A549 (cell line): ENCODE results near the gene CEMP1.

Source experiments
- CTCF ChIP-seq: fragments of >200 bp; sonication (Bioruptor Twin); formaldehyde crosslinking; IDR thresholded peaks from 3 replicates; pipeline ENCODE4 v1.5.1; 2016
- ESRRA ChIP-seq: fragments of 150-350 bp; IDR thresholded peaks from 2 replicates; pipeline ENCODE4 v1.6.1; 2014; ENCODE audit warnings: mild to moderate bottlenecking, low read length, borderline replicate concordance
- HDAC2 ChIP-seq: fragments of 200-600 bp; sonication (generic); IDR thresholded peaks from 2 replicates; pipeline ENCODE4 v1.6.1; 2016
- NR3C1 ChIP-seq: fragments of >200 bp; sonication (Bioruptor Twin); formaldehyde crosslinking; IDR thresholded peaks from 3 replicates; pipeline ENCODE4 v1.6.1; 2017
- POLR2A ChIP-seq: IDR thresholded peaks from 2 replicates; pipeline ENCODE4 v1.6.1; 2012; ENCODE audit warnings: mild to moderate bottlenecking, low read length
- RAD21 ChIP-seq, 2 experiments: fragments of >200 bp in 1 of 2; sonication (Bioruptor Twin) in 1 of 2; formaldehyde crosslinking in 1 of 2; IDR thresholded peaks in 1 of 2; conservative IDR thresholded peaks in 1 of 2; 2 replicates in 1 of 2; 3 replicates in 1 of 2; pipeline ENCODE4 v1.6.1; 2012 to 2018; ENCODE audit warnings: inconsistent platforms in 1 of 2
- RFX5 ChIP-seq: fragments of 450-650 bp; IDR thresholded peaks from 2 replicates; pipeline ENCODE4 v1.7.1; 2014; ENCODE audit warnings: antibody characterized with exemption, mild to moderate bottlenecking, moderate library complexity
- SMC3 ChIP-seq: fragments of >200 bp; sonication (Bioruptor Twin); formaldehyde crosslinking; IDR thresholded peaks from 3 replicates; pipeline ENCODE4 v1.6.1; 2018; ENCODE audit warnings: inconsistent platforms
- ZFP36 ChIP-seq: fragments of 450-650 bp; IDR thresholded peaks from 2 replicates; pipeline ENCODE4 v1.6.1; 2014; ENCODE audit warnings: borderline replicate concordance; ENCODE audit not compliant: partially characterized antibody
- ZSCAN20 ChIP-seq: fragments of 250-450 bp; sonication (Bioruptor Pico); IDR thresholded peaks from 2 replicates; pipeline ENCODE4 v1.8.0; 2022; ENCODE audit warnings: mild to moderate bottlenecking, moderate library complexity

GRCh38 chr16:2535625-2536013 is 4.4 kb upstream of the CEMP1 start:
- no peak for TF ChIP-seq ZSCAN20 (CRISPR knock-in tag)
- no peak for TF ChIP-seq RAD21 (conservative IDR thresholded peaks at IDR 0.05 in 1 of 2, IDR thresholded peaks at IDR 0.05 in 1 of 2)
- TF ChIP-seq CTCF, result no peak
- no peak for TF ChIP-seq RFX5
- TF ChIP-seq ESRRA, result no peak
- TF ChIP-seq POLR2A, result no peak
- no peak for TF ChIP-seq HDAC2
- no peak for TF ChIP-seq NR3C1
- TF ChIP-seq SMC3, result no peak
- no peak for TF ChIP-seq ZFP36
